GM10266 (cell line): ENCODE results near the gene CRYGB.

Experiments
- DNase-seq: peaks from one replicate; pipeline ENCODE4 v3.0.0; 2012; ENCODE audit errors: extremely low spot score
- TF ChIP-seq, protein P1 (sequence below): IDR thresholded peaks from 2 replicates; pipeline ENCODE4 v1.5.1; 2012; ENCODE audit warnings: mild to moderate bottlenecking, low read depth; ENCODE audit not compliant: control insufficient read depth, insufficient read depth; ENCODE audit errors: missing control alignments

CRYGB gene

DNA sequence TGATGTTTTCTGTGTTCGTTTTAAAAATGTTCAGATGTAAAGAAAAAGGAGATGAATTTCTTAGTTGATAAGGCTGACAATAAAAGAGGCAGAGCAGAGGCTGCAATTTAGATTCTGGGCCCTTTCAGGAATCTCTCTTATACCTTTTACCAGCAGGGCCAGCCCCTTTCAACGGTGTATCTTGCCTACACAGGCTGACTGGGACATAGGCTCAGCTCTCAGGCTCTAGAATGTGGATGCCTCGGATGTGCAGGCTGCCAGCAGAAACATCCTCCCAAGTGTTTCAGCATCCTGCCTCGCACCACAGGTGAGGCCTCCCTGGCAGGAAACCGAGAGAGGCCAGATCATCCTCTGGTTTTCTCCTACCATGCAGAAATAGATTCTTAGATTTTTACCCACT lies 40.5 kb upstream of the CRYGB start:
- TF ChIP-seq, protein P1, sequence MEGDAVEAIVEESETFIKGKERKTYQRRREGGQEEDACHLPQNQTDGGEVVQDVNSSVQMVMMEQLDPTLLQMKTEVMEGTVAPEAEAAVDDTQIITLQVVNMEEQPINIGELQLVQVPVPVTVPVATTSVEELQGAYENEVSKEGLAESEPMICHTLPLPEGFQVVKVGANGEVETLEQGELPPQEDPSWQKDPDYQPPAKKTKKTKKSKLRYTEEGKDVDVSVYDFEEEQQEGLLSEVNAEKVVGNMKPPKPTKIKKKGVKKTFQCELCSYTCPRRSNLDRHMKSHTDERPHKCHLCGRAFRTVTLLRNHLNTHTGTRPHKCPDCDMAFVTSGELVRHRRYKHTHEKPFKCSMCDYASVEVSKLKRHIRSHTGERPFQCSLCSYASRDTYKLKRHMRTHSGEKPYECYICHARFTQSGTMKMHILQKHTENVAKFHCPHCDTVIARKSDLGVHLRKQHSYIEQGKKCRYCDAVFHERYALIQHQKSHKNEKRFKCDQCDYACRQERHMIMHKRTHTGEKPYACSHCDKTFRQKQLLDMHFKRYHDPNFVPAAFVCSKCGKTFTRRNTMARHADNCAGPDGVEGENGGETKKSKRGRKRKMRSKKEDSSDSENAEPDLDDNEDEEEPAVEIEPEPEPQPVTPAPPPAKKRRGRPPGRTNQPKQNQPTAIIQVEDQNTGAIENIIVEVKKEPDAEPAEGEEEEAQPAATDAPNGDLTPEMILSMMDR = no peak
- DNase-seq = no peak

DNA sequence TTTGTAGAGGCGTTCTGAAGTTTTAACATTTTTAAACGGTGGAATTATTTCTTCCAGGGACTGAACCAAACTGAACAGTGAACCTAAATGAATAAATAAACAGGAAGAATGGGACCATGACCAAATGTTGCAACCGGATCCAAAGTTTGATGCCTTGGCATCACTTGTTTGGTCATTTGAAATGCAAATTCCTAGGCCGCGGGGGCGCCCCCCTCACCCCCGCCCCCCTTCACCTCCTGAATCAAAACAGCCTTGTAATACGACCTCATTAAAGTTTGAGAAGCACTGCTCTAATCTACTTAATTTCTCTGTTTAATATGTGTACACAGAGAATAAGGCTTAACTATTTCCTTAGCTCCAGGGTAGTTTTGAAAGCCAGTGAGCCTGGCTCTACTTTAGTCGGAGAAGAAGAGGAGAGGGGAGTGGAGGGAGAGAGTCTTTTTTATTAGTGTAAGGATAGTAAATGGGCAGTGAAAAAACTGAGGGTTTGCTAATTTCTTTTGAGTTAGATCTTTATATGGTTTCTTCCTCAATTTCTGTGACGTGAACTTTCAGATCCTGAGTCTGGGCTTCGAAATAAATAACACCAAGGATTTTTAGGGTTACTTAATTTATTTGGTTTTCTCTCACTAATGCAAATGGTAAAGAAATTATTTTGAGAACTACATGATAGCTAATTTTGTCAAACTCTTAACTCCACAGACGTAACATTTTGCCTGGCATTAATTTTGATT lies 38.2 kb upstream of the CRYGB start:
- TF ChIP-seq, protein P1 = no peak
- no peak for DNase-seq

DNA sequence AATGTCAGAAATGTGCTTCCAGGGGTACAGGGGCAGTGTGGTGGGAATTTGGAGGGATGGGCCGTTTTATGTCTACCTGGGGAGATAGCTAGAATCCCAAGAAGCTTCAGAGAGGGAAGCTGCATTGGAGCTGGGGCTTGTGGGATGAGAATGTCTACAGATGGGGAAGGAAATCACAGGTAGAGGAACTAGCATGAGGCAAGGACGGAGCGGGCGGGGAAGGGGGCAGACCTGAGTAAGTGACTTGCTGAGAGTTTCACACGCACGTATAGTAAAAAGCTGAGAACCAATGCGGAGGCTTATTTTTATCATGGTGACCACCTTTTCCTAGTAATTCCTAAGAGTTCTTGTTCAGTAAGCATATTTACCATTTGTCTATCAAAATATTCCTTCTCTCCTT lies 37.6 kb upstream of the CRYGB start:
- DNase-seq = no peak

DNA sequence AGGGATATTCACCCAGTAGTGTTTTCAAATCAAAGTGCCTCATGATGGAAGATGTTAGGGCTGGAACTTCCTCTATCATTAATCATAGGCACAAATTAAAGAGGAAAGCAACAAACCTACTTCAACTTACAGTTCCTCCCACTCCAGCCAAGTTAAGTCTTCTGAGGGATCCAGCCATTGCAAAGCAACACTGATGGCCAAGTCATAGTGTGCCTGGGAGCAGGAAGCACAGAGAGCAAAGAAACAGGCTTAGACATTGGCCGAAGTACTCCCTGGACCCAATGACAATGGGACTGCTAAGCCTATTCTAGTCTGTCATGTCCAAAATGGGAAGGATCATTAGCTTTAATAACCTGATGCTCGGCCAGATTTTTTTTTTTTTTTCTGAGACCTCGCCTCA lies 36.9 kb upstream of the CRYGB start:
- TF ChIP-seq, protein P1 = no peak
- no peak for DNase-seq

More for the DNA sequence above, 37.6 kb upstream of the CRYGB start:
- TF ChIP-seq, protein P1 = no peak

DNA sequence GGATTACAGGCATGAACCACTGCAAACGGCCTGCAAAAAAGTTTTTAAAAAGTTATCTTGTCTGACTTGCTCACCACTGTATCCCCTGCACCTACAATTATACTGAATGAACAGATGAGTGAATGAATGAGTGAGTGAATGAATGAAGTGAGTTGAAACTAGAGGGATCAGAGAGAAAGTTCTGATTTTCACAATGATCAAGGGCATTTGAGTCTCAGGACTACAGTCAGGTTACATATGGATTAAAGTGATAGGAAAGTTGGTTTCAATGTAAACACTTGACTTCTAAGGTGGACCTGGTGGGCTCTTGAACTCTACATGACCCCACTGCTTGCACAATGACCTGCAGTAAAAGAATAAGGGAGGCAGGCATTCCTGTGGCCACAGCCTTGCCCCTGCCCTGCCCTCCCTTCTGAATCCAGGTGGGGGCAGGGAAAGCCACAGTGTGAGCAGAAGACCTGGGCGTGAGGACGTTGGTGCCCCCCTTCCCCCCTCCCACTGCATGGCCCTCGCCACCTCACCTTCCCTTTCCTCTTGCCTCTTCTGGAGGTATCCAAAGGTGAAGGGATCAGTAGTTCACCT lies 33.2 kb upstream of the CRYGB start:
- no peak for DNase-seq
- TF ChIP-seq, protein P1 = no peak

DNA sequence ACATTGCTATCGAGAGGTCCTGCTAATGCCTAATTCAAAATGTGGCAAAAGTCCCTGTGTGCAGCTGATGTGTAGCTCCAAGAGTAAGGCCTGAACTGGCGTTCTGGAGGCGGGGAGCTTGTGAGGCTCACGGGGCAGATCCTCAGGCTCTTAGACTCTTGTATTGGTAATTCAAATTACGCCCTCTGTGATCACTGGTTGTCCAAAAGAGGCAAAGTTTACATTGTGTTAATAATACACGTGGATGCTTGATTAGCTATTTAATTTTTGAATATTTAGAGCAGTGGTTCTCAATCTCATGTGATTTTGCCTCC lies 29.8 kb upstream of the CRYGB start:
- TF ChIP-seq, protein P1 = no peak
- DNase-seq = no peak

DNA sequence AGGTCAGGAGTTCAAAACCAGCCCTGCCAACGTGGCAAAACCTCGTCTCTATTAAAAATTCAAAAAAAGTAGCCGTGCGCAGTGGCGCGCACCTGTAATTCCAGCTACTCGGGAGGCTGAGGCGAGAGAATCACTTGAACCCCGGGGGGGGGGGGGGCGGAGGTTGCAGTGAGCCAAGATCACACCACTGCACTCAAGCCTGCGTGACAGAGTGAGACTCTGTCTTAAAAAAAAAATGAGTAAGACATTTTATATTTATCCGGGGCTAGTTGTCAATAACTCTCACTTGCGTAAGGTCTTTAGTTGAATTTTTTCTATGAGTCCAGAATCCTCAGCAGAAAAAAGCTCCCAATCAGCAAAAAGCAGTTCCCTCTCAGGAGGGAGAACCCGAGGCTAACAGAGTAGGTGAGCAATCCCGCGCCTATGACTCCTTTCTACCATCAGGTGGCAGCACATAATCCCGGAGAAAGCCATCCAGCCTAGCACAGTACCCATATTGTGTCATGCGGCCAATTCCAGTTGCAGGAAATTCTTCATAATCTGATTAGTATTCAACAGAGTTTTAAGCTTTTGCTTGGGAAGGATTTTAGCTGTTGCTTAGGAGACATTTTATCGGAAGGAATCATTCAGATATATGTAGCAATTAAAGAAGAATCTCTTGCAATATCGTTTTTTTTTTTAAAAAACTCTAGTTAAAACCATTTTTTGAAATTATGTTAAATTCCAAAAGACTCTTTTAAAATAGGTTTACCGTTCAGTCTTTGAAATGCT lies 29.3 kb upstream of the CRYGB start:
- TF ChIP-seq, protein P1 = peak; percentile 85
- DNase-seq = peak; percentile 68
